PC-3 (cell line): ENCODE data around the gene MDP1. TPM values are rescaled to one million over a fixed set of nuclear protein-coding genes. Genes with fewer than 3 reads are reported as not detected.

Experiments
- ATAC-seq: fragments of 200-7000 bp; cut with Tn5 transposase; 2 replicates; pipeline ENCODE4 v1.9.1; 2020; ENCODE audit warnings: mild to moderate bottlenecking, moderate library complexity
- BruUV-seq: library from RNA; stranded (reverse); fragments of 400-500 nt; replicated peaks from 2 replicates; lab custom pipeline; 2021; lab: Mats Ljungman, UMichigan
- CTCF ChIA-PET: fragments of 300-600 bp; sonication (Branson Sonifier 250); formaldehyde crosslinking; loops from one replicate; lab custom pipeline; 2022; ENCODE audit warnings: antibody characterized with exemption; lab: Charles Lee
- POLR2A ChIA-PET: fragments of 300-600 bp; sonication (Branson Sonifier 250); formaldehyde crosslinking; loops from one replicate; lab custom pipeline; 2022; ENCODE audit warnings: antibody characterized with exemption; ENCODE audit not compliant: unreplicated experiment; lab: Charles Lee
- DNase-seq: peaks from one replicate; pipeline ENCODE4 v3.0.0-alpha.2; 2015
- H2AFZ ChIP-seq: fragments of 300-600 bp; sonication (generic); 2 replicates; pipeline ENCODE4 v1.6.0; 2016; ENCODE audit warnings: antibody characterized with exemption, low read length
- H3F3A ChIP-seq: fragments of 300-600 bp; sonication (generic); one replicate; pipeline ENCODE4 v1.6.0; 2017; ENCODE audit warnings: antibody characterized with exemption, low read length, control low read depth, mild to moderate bottlenecking; ENCODE audit not compliant: unreplicated experiment
- H3K27ac ChIP-seq: fragments of 300-600 bp; sonication (generic); 2 replicates; pipeline ENCODE4 v1.5.1; 2016; ENCODE audit warnings: mild to moderate bottlenecking, low read length
- H3K27me3 ChIP-seq: fragments of 300-600 bp; sonication (generic); 2 replicates; pipeline ENCODE4 v1.6.1; 2016; ENCODE audit warnings: low read length, mixed read lengths
- H3K36me3 ChIP-seq: fragments of 300-600 bp; sonication (generic); 2 replicates; pipeline ENCODE4 v1.6.1; 2016; ENCODE audit warnings: low read depth, mixed run types, low read length, mixed read lengths
- H3K4me1 ChIP-seq: fragments of 300-600 bp; sonication (generic); 2 replicates; pipeline ENCODE4 v1.5.1; 2016; ENCODE audit warnings: low read length; ENCODE audit not compliant: insufficient read depth
- H3K4me2 ChIP-seq: fragments of 300-600 bp; sonication (generic); 2 replicates; pipeline ENCODE4 v1.6.0; 2016; ENCODE audit warnings: low read length
- H3K4me3 ChIP-seq: fragments of 300-600 bp; sonication (generic); 2 replicates; pipeline ENCODE4 v1.5.1; 2016; ENCODE audit warnings: mild to moderate bottlenecking, low read length, mixed read lengths
- H3K79me2 ChIP-seq: fragments of 300-600 bp; sonication (generic); 2 replicates; pipeline ENCODE4 v1.6.1; 2017; ENCODE audit warnings: low read length, mixed read lengths
- H3K9ac ChIP-seq: fragments of 300-600 bp; sonication (generic); 2 replicates; pipeline ENCODE4 v1.6.0; 2016; ENCODE audit warnings: mild to moderate bottlenecking, low read length
- H3K9me2 ChIP-seq: fragments of 300-600 bp; sonication (generic); replicated peaks from 2 replicates; pipeline ENCODE4 v1.6.1; 2016; ENCODE audit warnings: mixed run types, low read length, mixed read lengths
- H3K9me3 ChIP-seq: fragments of 300-600 bp; sonication (generic); 2 replicates; pipeline ENCODE4 v1.6.1; 2016; ENCODE audit warnings: low read length, mixed read lengths
- H4K20me1 ChIP-seq: fragments of 300-600 bp; sonication (generic); 2 replicates; pipeline ENCODE4 v1.6.1; 2016; ENCODE audit warnings: low read length, mixed read lengths
- CTCF ChIP-seq: fragments of 300-600 bp; sonication (generic); conservative IDR thresholded peaks from 2 replicates; pipeline ENCODE4 v1.5.1; 2017; ENCODE audit warnings: antibody characterized with exemption, low read depth, mild to moderate bottlenecking, low read length
- EZH2 ChIP-seq: fragments of 300-600 bp; sonication (generic); IDR thresholded peaks from one replicate; pipeline ENCODE4 v1.6.1; 2017; ENCODE audit warnings: antibody characterized with exemption, mild to moderate bottlenecking, low read length; ENCODE audit not compliant: unreplicated experiment
- EZH2phosphoT487 ChIP-seq: fragments of 300-600 bp; sonication (generic); IDR thresholded peaks from 2 replicates; pipeline ENCODE4 v1.6.1; 2018; ENCODE audit warnings: mild to moderate bottlenecking, antibody characterized with exemption, low read length, borderline replicate concordance
- intact Hi-C: fragments of 100-400 bp; cut with micrococcal nuclease; formaldehyde crosslinking; loops from 2 replicates; pipeline ENCODE4 v1.9.0; 2023
- total RNA-seq: library from RNA; depleted of rRNA; stranded (reverse); fragments of >200 nt; gene quantifications from 2 replicates; pipeline ENCODE4 v1.2.3, GENCODE V29; 2014

The MDP1 gene
- total RNA-seq, 1 experiment from 2014 or later, result 23.5 TPM

- Histone ChIP-seq H3K4me2 (peak within 1 kb of the TSS; percentile 97), H3K36me3 (peaks cover 14% of the 10 kb centered on the region), H3K9ac (peak within 1 kb of the TSS; percentile 92), H3K27ac (peak within 1 kb of the TSS; percentile 80), H3K9me2 (no peaks in the 10 kb centered on the region), H4K20me1 (no peaks in the 10 kb centered on the region), H3K4me1 (peaks cover 27% of the 10 kb centered on the region), H2AFZ (peak within 1 kb of the TSS; percentile 97), H3F3A (no peaks in the 10 kb centered on the region), H3K27me3 (no peaks in the 10 kb centered on the region), H3K9me3 (no peaks in the 10 kb centered on the region), H3K79me2 (peaks cover 73% of the 10 kb centered on the region), H3K4me3 (peak within 1 kb of the TSS; percentile 98)
- ChIA-PET POLR2A (no interaction called here), CTCF (no interaction called here)
- intact Hi-C loops, result loop anchor here (1.0 to 2.0 kb wide), 2 partner anchors 10 to 15 kb away; partner anchors contain the start of genes MDP1 and TINF2
- ATAC-seq (peak; percentile 80), DNase-seq (peak; percentile 92)
- TF ChIP-seq EZH2 (no peak), CTCF (no peak), EZH2phosphoT487 (no peak)
- BruUV-seq, result no TSS peak
These were observed 16.3 kb upstream of the MDP1 start, which contains the start of gene NEDD8 for GRCh38 chr14:24232121-24232644. NEDD8 (minus strand) TSS chr14:24232367; CDS start chr14:24232267, 100 bp downstream.

- intact Hi-C loops, result loop anchor here (1.0 to 2.0 kb wide), 2 partner anchors 11 to 15 kb away; partner anchors contain the start of genes MDP1 and TINF2
- Histone ChIP-seq H3F3A (no peaks in the 10 kb centered on the region), H3K27ac (peak overlapping the region; percentile 80), H3K9ac (peak overlapping the region; percentile 92), H3K27me3 (no peaks in the 10 kb centered on the region), H3K79me2 (peaks cover 80% of the 10 kb centered on the region), H3K36me3 (peaks cover 7% of the 10 kb centered on the region; the same call in 1 of the 2 replicates), H2AFZ (peak overlapping the region; percentile 97), H3K9me3 (no peaks in the 10 kb centered on the region), H3K4me2 (peak overlapping the region; percentile 97), H3K4me3 (peak overlapping the region; percentile 98), H4K20me1 (no peaks in the 10 kb centered on the region), H3K9me2 (no peaks in the 10 kb centered on the region), H3K4me1 (peaks cover 27% of the 10 kb centered on the region)
- TSS peak; percentile 70 for BruUV-seq
- TF ChIP-seq EZH2 (no peak), CTCF (no peak), EZH2phosphoT487 (no peak)
- ChIA-PET POLR2A (no interaction called here), CTCF (no interaction called here)
- peak; percentile 12 for ATAC-seq
- DNase-seq, result no peak
These were observed 15.6 kb upstream of the MDP1 start for GRCh38 chr14:24231263-24232120.
